NCI-H1092 treated with DMSO at 0.1 percent for 48 hours (cell line): ENCODE measurements around the gene C5.
A peak's percentile ranks its signal among the peaks of the same experiment; 100 is the strongest.
"Not testable (repeated sequence)": the region's sequence is repeated elsewhere in the genome, so short reads cannot be mapped to it uniquely, and the experiment has no call there.

Experiments
- DNase-seq: peaks from one replicate; lab custom pipeline; 2025; lab: John Stamatoyannopoulos, UW

C5 gene

GRCh38 chr9:121050128-121050988, at the start of gene C5:
TSS of gene C5 (minus strand) at chr9:121050275. CDS start at chr9:121050246, 29 bp downstream.
- DNase-seq, result no peak

- no peak for DNase-seq
These were observed 48.6 kb upstream of the C5 start for GRCh38 chr9:121098567-121099198.

DNA sequence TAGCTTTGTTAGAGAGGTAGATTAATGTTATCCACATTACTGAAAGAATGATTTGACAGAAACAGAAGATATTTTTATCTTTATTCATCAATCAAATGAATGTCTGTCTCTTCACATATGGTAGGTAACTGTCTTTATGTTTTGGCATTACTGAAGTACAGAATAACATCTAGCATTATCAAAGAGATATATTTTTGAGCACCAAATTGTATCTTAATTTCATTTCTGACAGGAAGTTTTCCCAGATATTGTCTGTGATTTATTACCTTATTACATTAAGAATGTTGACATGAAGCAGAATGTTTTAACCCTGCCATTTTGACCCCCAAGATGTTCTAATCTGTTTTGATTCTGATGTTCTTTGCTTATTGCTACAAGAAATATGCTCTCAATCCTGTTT, 45.0 kb upstream of the C5 start:
- DNase-seq, result no peak

GRCh38 chr9:121090743-121091142, 40.7 kb upstream of the C5 start:
- DNase-seq, result not testable (repeated sequence)

DNA sequence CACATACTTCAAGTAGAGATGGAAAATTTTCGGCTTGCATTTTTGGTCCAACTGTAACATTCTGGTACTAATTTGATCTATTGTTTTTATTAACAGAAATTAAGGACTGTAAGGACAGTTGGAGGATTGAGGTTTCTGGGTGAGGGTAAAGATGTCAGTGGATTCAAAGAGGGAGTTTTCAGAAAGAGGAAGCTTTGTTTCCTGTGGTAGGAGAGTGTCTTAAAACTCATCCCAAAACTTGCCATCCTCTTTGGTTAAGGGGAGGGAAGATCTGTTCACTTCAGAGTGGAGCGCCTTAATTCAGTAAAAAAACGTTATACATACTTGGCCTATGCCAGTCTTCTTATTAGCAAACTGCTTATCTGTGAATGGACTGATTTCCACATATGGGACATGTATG, 38.5 kb upstream of the C5 start:
- DNase-seq, result no peak

DNA sequence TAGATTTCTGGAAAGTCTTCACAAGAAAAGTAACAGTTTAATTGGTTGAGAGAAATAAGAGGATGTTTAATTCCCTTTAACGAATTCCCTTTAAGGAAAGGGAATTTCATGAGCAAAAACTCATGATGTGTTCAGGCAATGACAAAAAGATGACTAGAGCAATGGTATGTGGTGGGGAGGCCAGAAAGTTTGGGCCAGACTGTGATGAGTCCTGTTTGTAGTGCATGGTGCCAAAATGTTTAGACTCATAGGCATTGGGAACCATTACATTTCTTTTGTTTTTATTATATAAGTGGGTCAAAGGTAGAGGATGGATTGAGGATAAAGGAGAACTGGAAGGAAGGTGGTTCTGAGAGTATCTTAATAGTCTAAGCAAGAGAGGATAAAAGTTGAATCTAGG, 35.6 kb upstream of the C5 start:
- no peak for DNase-seq

DNA sequence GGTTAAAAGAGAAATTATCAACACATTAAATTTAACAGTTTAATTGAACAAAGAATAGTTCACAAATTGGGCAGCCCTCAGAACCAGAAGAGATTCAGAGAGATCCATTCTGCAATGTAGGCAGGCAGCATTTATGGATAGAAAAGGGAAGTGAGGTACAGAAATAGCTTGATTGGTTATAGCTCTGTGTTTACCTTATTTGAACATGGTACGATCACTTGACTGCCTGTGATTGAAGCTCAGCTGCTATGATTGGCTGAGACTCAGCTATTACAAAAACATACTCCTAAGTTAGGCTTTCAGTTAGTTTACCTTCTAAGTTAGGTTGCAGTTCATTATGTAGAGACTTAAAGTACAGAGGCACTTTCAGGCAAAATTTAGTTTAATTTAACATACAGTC, 32.0 kb upstream of the C5 start:
- DNase-seq, result no peak

GRCh38 chr9:121075251-121076036, 25.4 kb upstream of the C5 start:
- DNase-seq, result peak; percentile 64

DNA sequence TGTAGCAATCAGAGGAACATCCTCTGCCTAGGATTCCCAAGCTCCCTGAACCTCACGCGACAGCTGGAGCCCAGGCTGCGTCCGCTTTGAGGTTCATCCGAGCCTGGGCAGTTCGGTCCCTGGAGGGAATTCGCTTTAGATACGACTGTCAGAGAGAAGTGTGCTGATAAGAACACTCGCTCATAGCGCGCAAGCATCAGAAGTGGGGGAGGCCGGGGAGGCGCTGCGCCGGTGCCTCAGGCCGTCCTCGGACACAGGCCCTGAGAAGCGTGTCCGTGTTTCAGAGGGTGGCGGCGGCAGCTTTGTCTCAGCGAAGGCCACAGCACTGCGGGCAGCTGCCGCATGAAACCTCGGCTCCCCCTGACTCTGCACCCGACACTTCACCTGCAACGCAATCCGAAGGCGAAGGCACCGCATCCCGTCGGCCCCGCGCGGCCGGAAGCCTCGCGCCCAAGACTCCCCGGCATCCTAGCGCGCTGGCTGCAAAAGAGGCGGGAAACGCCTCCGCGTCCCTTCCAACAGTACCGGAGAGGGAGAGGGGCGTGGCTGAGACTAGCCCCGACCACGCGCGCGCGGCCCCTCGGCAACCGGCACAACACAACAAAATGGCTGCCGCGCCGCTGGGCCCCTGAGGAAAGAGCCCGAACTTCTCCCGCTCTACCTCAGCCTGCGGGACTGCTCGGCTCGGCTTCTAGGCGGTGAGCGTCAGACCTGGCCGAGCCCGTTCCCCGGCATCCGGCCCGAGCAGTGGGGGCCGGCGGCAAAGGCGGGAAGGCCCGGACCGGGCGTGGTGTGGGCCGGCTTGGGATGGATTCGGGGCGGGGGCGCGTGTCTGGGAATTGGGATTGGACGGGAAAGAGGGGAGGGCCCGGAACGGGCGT, 24.5 kb upstream of the C5 start, which contains the start of gene CNTRL:
TSS of gene CNTRL (plus strand) at position 586 of the 881 bp plus-strand sequence. CDS start 13,372 bp downstream, outside the sequence.
- peak; percentile 92 for DNase-seq

GRCh38 chr9:121073038-121073437, 23.0 kb upstream of the C5 start:
- DNase-seq, result no peak

- no peak for DNase-seq
These were observed 21.8 kb upstream of the C5 start for GRCh38 chr9:121071756-121072421.

DNA sequence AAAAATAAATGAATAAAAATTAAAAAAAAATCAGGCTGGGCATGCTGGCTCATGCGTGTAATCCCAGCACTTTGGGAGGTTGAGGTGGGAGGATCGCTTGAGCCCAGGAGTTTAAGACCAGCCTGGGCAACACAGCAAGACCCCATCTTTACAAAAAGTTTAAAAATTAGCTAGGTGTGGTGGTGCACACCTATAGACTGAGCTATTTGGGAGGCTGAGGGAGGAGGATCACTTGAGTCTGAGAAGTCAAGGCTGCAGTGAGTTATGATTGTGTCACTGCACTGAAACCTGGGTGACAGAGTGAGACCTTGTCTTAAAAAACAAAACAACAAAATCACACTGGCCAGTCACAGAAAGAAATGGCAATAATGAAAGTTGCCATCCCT, 21.3 kb upstream of the C5 start:
- no peak for DNase-seq

- no peak for DNase-seq
These were observed 19.3 kb upstream of the C5 start for GRCh38 chr9:121069396-121069795.

DNA sequence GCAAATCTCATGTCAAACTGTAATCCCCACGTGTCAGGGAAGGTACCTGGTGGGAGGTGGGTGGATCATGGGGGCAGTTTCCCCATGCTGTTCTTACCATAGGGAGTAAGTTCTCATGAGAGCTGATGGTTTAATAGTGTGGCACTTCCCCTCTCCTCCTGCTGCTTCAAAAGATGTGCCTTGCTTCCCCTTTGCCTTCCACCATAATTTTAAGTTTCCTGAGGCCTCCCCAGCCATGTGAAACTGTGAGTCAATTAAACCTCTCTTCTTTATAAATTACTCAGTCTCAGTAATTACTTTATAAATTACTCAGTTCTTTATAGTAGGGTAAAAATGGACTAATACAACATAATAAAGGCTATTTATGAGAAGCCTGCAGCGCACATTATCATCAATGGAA, 17.6 kb upstream of the C5 start:
- DNase-seq, result no peak

DNA sequence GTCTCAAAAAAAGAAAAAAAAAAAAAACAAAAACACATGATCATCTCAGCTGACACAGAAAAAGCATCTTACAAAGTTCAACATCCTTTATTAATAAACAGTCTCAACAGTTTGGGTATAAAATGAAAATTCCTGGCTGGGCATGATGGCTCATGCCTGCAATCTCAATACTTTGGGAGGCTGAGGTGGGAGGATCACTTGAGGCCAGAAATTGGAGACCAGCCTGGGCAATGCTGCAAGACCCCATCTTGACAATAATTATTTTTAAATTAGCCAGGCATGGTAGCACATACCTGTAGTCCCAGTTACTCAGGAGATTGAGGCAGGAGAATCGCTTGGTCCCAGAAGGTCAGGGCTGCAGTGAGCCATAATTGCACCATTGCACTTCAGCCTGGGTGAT, 16.8 kb upstream of the C5 start:
- no peak for DNase-seq

DNA sequence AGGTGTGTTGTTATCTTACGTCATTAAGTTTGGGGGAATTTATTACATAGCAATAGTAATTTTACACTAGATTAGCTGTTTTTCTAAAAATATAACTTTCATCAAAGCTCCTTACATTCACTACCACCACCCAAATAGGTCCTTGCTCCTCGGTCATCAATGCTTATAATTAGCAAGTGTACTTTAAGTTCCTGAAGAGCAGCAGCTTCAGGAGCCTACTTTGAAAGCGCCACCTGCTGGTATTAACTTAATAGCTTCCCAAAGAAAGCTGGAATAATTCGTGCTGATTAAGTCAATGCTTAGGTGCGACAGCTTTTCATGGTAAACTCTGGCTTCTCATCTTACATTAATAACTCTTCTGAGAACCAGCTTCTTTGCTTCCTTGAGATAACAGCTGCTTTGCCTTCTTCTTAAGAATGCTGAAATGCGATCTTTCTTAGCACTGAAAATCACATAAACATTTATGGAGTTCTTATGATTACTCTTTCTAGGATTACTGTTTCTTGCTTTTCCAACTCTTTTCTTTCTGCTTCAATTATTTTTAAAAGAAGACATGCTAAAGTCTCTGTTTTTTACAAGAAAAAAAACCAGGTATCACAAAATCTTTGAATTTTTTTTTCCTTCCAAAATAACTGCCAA, 10.0 kb upstream of the C5 start:
- peak; percentile 28 for DNase-seq

GRCh38 chr9:121059513-121059912, 9.4 kb upstream of the C5 start:
- DNase-seq, result no peak

- no peak for DNase-seq
These were observed 7.7 kb upstream of the C5 start for GRCh38 chr9:121057821-121058220.

DNA sequence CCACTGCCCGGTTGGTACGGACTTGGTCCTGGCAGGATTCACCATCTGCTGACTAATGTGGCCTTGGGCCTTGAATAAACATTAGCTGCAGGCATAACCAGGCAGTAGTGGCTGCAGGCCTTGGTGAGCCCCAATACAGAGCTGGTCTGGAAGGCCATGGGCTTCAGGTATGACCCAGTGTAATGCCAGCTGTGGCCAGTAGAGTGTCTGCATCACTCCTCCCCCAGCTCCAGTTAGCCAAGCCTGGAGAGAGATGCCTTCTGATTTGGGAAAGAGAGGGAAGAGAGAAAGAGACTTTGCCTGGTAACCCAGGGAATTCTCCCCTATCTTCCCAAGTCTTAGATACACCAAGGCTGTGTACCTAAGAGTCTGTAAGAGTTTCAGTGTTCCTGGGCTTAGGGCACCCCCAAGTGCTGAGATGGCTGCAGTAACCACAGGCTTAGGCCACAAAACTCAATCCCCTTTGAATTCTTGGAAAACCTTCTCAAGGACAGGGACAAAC, 5.6 kb upstream of the C5 start:
- no peak for DNase-seq

GRCh38 chr9:121053544-121053943, 3.5 kb upstream of the C5 start:
- no peak for DNase-seq
